ENCODE data around the gene SLC45A2.
A peak's percentile ranks its signal among the peaks of the same experiment; 100 is the strongest.

DNA sequence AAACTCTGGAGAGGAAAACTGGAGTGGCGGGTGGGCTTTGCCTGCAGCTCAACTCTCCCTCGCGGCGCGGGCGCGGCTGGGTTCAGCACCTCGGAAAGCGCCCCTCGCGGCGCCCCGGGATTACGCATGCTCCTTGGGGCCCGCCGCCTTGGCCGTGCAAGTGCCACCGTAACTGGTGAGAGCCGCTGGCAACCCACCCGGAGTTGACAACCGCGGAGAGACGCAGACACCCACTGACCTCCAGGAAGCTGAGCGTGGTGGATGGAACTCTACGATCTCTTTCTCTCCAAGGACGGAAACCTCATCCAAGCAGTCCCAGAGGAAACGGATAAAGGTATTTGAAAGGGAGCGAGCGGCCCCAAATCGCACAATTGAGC, 48.5 kb downstream of the SLC45A2 start:
- TF ChIP-seq, protein P1, sequence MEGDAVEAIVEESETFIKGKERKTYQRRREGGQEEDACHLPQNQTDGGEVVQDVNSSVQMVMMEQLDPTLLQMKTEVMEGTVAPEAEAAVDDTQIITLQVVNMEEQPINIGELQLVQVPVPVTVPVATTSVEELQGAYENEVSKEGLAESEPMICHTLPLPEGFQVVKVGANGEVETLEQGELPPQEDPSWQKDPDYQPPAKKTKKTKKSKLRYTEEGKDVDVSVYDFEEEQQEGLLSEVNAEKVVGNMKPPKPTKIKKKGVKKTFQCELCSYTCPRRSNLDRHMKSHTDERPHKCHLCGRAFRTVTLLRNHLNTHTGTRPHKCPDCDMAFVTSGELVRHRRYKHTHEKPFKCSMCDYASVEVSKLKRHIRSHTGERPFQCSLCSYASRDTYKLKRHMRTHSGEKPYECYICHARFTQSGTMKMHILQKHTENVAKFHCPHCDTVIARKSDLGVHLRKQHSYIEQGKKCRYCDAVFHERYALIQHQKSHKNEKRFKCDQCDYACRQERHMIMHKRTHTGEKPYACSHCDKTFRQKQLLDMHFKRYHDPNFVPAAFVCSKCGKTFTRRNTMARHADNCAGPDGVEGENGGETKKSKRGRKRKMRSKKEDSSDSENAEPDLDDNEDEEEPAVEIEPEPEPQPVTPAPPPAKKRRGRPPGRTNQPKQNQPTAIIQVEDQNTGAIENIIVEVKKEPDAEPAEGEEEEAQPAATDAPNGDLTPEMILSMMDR (IDR thresholded peaks at IDR 0.05) = peak in 1 of 2 donors; percentile 24
- no peak for TF ChIP-seq POLR2A (IDR thresholded peaks at IDR 0.05)
- no peak for TF ChIP-seq EP300 (IDR thresholded peaks at IDR 0.05)
